Adipose tissue (tissue), 3 donors: ENCODE measurements around the gene NKD1. TPM values are rescaled to one million over a fixed set of nuclear protein-coding genes. Genes with fewer than 3 reads are reported as not detected.

Experiments used
- H3K27ac ChIP-seq: one replicate; pipeline ENCODE4 v1.5.1; 2013; ENCODE audit warnings: low read depth, low read length
- WGBS, 3 donors: extraction: QIAGEN DNeasy Blood & Tissue Kit; methylation state at CpG; one replicate each; pipeline ENCODE4 v1.1.7; 2013; 5-methylcytosine and 5-hydroxymethylcytosine counted together
- polyA plus RNA-seq, 3 donors: library from polyadenylated mRNA; stranded (reverse); fragments of 200-250 nt; gene quantifications; one replicate each; pipeline ENCODE4 v1.2.3, GENCODE V29; 2013
- donor health status: healthy with polysubstance abuse.
- donor health status: Bipolar disorder and iron deficiency.
- donor health status: healthy.

Gene NKD1
- polyA plus RNA-seq, 3 donors: 0.31 to 1.3 (median 1.1) TPM

- WGBS, 3 donors: 48 to 67% (median 50%) methylated on average over 18 of the region's 18 CpGs
- no peak overlapping the region for H3K27ac ChIP-seq
Observed at GRCh38 chr16:50603206-50604064, 55.2 kb downstream of the NKD1 start.

DNA sequence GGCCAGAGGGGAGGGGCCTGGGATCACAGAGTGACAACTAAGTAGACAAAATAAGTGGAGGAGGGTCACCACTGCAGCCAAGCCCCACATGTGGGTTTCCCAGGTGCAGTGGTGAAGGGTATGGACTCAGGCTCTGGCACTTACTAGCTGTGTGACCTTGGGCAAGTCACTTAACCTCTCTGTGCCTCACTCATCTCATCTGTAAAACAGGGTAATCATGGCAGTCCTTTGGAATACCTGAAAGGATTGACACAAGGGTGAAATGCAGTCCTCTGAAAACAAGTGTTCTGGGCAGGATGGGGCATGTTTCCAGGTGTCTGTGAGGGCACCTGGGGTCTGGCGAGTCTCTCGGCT, 55.8 kb downstream of the NKD1 start:
- H3K27ac ChIP-seq: no peak overlapping the region
- whole genome bisulfite sequencing, 3 donors: 78 to 97% (median 87%) methylated on average over 2 of the region's 2 CpGs

DNA sequence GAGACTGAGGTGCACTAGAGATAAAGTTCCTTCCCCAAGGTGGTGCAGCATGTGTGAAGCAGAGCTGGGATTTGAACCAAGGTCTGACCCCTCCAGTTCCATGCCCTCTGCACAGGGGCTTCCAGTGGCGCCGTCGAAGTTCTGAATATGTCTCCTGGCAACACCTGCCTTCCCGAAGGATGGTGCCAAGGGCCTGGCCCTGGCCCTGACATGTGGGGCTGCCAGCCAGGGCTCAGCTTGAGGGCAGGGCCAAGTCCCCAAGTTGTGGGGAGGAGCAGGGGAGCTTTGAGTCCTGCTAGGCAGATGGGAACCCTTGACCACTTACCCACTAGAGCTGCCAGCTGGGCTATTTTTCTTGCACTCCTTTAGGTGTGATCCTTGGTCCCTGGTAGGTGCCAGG, 56.4 kb downstream of the NKD1 start:
- H3K27ac ChIP-seq: no peak overlapping the region
- WGBS, 3 donors: 37 to 90% (median 82%) methylated on average over 4 of the region's 4 CpGs

DNA sequence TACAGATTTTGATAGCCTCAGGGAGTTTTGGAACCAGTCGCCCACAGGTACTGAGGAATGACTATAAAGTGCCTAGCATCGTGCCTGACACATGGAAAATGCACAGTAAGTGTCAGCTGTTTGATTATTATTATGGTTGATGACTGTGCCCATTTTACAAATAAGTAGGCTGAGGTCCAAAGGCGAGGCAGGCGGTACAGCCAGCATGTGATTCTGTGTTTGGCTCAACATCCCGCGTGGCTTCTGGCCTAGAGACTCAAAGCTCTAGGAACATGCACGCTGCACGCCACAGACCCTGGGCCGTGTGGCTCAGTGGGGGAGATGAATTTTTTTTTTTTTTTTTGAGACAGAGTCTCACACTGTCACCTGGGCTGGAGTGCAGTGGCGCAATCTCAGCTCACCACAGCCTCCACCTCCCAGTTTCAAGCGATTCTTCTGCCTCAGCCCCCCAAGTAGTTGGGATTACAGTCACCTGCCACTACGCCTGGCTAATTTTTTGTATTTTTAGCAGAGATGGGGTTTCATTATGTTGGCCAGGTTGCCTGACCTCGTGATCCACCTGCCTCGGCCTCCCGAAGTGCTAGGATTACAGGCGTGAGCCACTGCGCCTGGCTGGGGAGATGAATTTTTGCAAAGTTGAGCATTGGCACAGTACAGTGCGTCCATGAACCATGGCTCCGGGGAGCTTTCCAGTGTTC, 57.7 kb downstream of the NKD1 start:
- WGBS, 3 donors: 90 to 92% (median 92%) methylated on average over 19 of the region's 19 CpGs
- H3K27ac ChIP-seq: no peak overlapping the region

GRCh38 chr16:50606431-50607050, 58.3 kb downstream of the NKD1 start:
- H3K27ac ChIP-seq: no peak overlapping the region
- 89 to 90% (median 89%) methylated on average over 17 of the region's 17 CpGs for WGBS, 3 donors

DNA sequence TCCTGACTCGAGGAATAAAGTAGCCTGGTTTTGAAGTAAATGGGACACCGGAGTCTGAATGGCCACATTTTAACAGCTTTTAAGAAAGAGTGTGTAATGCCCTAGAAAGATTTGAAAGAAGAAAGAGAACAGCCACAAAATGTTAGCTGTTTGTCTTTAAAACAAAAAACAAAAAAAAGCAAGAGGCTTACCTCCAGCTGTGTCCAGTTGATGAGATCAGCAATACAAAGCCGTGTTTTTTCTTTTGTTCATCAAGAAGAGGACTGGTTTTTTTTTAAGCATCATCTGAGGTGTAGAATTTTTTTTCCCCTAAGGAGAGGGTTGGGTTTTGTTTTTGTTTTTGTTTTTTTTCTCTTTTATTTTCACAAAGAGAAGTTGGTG, 58.8 kb downstream of the NKD1 start:
- WGBS, 3 donors: 78 to 83% (median 82%) methylated on average over 3 of the region's 3 CpGs
- H3K27ac ChIP-seq: no peak overlapping the region

GRCh38 chr16:50607447-50607846, 59.3 kb downstream of the NKD1 start:
- whole genome bisulfite sequencing, 3 donors: 80 to 85% (median 81%) methylated on average over 4 of the region's 4 CpGs
- no peak overlapping the region for H3K27ac ChIP-seq

- WGBS, 3 donors: 94 to 95% (median 94%) methylated on average over 14 of the region's 14 CpGs
- H3K27ac ChIP-seq: no peak overlapping the region
Observed at GRCh38 chr16:50607970-50608557, 59.9 kb downstream of the NKD1 start.

DNA sequence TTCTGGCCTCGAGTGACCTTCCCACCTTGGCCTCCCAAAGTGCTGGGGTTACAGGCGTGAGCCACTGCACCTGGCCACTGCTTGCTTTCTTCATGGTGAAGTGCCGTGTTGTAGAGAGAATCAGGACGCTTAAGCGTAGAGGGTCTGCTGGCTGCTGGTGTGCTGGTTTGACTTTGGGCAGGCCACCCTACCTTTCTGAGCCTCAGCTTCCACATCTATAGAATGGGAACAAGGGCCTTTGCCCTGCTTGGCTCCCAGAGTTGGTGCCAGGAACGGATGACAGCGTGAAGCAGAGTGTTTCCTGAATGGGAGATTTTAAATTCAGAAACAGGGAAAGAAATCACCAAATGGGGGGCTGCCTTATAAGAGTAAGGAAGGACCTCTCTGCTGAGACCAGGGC, 60.9 kb downstream of the NKD1 start:
- 87% methylated on average over 7 of the region's 7 CpGs for WGBS, 3 donors
- no peak overlapping the region for H3K27ac ChIP-seq

DNA sequence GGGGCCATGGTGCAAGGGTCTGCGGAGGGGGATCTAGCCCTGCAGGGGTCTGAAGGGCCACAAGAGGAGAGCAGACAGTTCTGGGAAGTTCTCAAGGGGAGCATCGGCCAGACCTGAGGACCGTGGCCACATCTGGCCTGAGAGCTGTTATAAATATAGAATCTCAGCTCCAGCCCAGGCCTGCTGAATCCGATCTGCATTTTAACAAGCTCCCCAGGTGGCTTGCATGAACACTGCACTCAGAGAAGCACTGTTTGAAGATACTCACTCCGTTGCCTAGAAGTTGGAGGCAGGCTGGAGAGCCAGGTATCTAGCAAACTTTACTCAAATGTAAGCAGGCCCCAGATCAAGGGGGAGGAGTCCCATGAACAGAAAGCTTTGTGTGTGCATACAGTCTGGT, 61.3 kb downstream of the NKD1 start:
- 79 to 83% (median 79%) methylated on average over 5 of the region's 5 CpGs for WGBS, 3 donors
- no peak overlapping the region for H3K27ac ChIP-seq

- 72 to 81% (median 80%) methylated on average over 20 to 21 of the region's 21 CpGs for WGBS, 3 donors
Observed at GRCh38 chr16:50610331-50611262, 62.4 kb downstream of the NKD1 start.

DNA sequence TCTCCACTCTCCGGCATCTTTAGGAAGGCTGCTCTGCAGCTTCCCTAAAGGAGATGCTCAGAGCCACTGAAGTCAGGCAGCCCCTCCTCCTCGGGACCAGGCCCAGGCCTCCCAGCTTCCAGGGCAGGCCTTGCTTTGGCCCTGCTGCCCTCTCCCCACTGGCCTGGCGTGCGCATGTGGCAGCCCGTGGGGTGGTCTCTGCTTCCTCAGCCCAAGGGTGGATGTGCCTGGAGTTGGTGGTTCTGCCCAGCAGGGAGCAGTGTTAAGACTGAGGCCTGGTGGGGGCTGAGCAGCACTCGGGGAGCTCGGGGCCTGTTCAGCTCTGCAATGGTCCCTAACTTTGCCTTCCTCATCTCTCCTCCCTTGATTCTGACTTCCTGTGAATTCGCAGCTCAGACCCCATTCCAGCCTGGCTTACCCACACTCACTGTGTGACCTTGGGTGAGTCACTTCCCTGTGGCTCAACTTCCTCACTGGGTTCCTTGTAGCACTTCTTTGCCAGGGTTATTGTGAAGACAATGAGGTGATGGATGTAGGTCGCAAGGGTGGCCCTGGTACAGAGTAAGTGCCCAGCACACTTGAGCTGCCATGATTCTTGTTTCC, 63.2 kb downstream of the NKD1 start:
- no peak overlapping the region for H3K27ac ChIP-seq
- WGBS, 3 donors: 76 to 93% (median 82%) methylated on average over 9 of the region's 9 CpGs

More at GRCh38 chr16:50610331-50611262, 62.4 kb downstream of the NKD1 start:
- no peak overlapping the region for H3K27ac ChIP-seq

DNA sequence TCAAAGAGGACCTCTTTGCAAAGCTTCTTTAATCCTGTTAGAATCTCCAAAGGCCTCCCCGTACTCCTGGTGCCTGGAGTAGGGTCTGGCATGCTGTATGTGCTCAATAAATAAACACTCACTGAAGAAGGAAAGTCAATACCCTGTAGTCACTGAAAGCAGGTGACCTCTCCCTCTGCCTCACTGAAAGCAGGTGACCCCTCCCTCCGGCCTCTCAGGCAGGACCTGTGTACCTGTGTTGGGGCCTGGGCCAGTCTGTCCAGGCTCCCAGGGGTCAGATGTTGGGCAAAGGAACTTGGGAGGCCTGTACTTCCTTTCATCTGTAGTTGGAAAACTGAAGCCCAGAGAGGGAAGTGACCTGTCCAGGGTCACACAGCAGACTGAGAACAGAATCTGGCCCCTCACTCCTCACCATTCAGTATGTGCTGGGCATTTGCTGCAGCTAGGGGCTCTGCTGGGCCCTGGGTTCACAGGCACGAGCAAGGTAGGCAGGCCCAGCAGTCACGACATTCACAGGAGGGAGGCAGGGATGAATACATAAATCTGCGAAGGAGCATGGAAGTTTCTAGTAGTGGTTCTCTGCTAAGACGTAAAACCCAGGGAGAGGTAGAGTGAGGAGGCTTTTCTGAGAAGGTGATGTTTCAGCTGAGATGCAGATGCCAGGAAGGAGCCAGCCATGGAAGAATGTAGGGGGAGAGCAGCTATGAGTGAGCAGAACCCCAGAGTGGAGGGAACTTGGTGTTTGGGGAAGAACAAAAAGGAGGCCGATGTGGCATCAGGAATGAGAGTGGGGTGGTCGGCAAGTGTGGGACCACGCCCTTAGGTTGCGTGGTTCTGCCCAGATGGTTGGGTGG, 64.0 kb downstream of the NKD1 start:
- WGBS, 3 donors: 90 to 95% (median 91%) methylated on average over 10 of the region's 10 CpGs
- no peak overlapping the region for H3K27ac ChIP-seq

DNA sequence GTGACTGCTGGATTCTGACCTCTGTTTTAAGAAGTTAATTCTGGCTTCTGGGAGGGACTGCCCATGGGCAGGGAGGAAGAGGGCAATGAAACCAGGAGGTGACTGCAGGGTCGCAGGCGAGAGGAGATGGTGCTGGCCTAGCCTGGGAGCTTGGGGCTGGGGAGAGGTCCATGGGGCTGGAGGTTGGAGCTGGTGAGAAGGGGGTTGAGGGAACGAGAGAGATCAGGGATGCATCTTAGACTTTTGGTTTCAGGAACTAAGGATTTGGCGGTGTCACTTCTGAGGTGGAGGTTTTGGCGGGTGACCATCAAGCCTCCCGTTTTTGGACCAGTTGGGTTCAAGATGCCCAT, 64.6 kb downstream of the NKD1 start:
- no peak overlapping the region for H3K27ac ChIP-seq
- WGBS, 3 donors: 83 to 96% (median 89%) methylated on average over 6 of the region's 6 CpGs

GRCh38 chr16:50613281-50613963, 65.2 kb downstream of the NKD1 start:
- 39 to 76% (median 50%) methylated on average over 16 to 20 of the region's 20 CpGs for WGBS, 3 donors
- no peak overlapping the region for H3K27ac ChIP-seq

DNA sequence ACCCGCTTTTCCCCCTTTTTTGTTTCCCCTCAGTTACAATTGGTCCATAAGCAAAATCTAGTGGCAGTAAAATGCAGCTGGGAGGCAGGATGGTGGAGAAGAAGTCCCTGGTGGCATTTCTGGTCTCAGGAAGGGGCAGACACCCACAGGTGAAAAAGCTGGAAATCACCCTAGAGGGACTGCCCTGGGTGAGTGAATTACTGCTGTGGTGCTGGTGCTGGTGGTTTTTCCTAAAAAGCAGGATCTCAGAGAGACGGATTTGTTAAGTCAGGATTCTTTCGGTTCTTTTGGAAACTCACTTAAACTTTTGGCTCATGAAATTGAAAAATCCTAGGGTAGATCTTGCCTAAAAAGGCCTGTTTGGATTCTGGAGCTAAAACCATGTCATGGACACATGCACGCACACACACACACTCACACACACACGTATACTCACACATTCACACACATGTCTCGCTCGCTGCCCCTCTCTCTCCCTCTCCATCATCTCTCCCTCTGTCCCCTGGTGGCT, 65.8 kb downstream of the NKD1 start:
- 73 to 86% (median 76%) methylated on average over 7 of the region's 7 CpGs for WGBS, 3 donors
- no peak overlapping the region for H3K27ac ChIP-seq
